Ovary (tissue), 9 donors: ENCODE results near the gene SULT4A1. TPM values are rescaled to one million over a fixed set of nuclear protein-coding genes. Genes with fewer than 3 reads are reported as not detected.

Source experiments
- DNase-seq, 5 donors: peaks; one replicate each; pipeline ENCODE4 v3.0.0-alpha.2; 2019 to 2020
- H3K27ac ChIP-seq, 2 donors: fragments of 200-600 bp; one replicate each; pipeline versions ENCODE4 v1.5.1 to v1.8.0; 2019 to 2022
- H3K27me3 ChIP-seq: fragments of 200-600 bp; one replicate; pipeline ENCODE4 v1.8.0; 2022
- H3K36me3 ChIP-seq: fragments of 200-600 bp; sonication (generic); one replicate; pipeline ENCODE4 v1.5.1; 2019
- H3K4me1 ChIP-seq: one replicate; pipeline ENCODE4 v1.8.1; 2013; ENCODE audit warnings: mild to moderate bottlenecking, moderate library complexity; ENCODE audit not compliant: insufficient read depth
- H3K4me3 ChIP-seq: fragments of 200-600 bp; sonication (generic); one replicate; pipeline ENCODE4 v1.5.1; 2017
- H3K9me3 ChIP-seq, 2 donors: fragments of 200-600 bp in 1 of 2; sonication (generic) in 1 of 2; one replicate each; pipeline versions ENCODE4 v1.5.1 to v1.8.1; 2013 to 2019; ENCODE audit warnings: mild to moderate bottlenecking in 1 of 2, moderate library complexity in 1 of 2
- CTCF ChIP-seq, 3 donors: fragments of 450-650 bp in 2 of 3; fragments of 200-600 bp in 1 of 3; IDR thresholded peaks; one replicate each; pipeline versions ENCODE4 v1.5.1 to v1.8.0; 2016 to 2022; ENCODE audit warnings: antibody characterized with exemption in 3 of 3, mild to moderate bottlenecking in 1 of 3
- EP300 ChIP-seq: sonication (generic); formaldehyde crosslinking; IDR thresholded peaks from one replicate; pipeline ENCODE4 v1.6.1; 2017; ENCODE audit warnings: antibody characterized with exemption
- POLR2A ChIP-seq: fragments of 450-650 bp; IDR thresholded peaks from one replicate; pipeline ENCODE4 v1.6.1; 2017; ENCODE audit warnings: antibody characterized with exemption, mild to moderate bottlenecking, moderate library complexity
- WGBS, 3 donors: extraction: QIAGEN DNeasy Blood & Tissue Kit in 1 of 3; methylation state at CpG; one replicate each; pipeline versions ENCODE4 v1.1.5 to v1.1.7; 2013 to 2017; 5-methylcytosine and 5-hydroxymethylcytosine counted together
- intact Hi-C, 4 donors: fragments of 100-400 bp; cut with DNase I; formaldehyde crosslinking; loops; one replicate each; pipeline versions ENCODE4 v1.11.0 to v1.15.1; 2022 to 2023
- polyA plus RNA-seq, 2 donors: library from polyadenylated mRNA; stranded (reverse); fragments of 200-250 nt in 1 of 2; fragments of 350-450 nt in 1 of 2; fragmentation: Illumina TruSeq in 1 of 2; extraction: RNeasy Lipid Tissue Mini Kit (QIAGEN cat#74804) in 1 of 2; gene quantifications; one replicate each; pipeline ENCODE4 v1.2.3, GENCODE V29; 2013 to 2014
- total RNA-seq, 7 donors: library from RNA; depleted of rRNA in 2 of 7; stranded (reverse); fragments of >200 nt in 2 of 7; fragmentation: NEBNext Ultra II Directional in 3 of 7; extraction: Animal tissue kit (Norgen Biotek cat#: 25700) in 3 of 7; gene quantifications; one replicate each; pipeline versions ENCODE4 v1.1.0 to v1.2.4, GENCODE V29; 2016 to 2023
- donor health status: DM: no; HTN: no; CAD: no; lungs with moderate emphysema.
- donor health status: DM: no; HTN: no; CAD: no.
- donor health status: Bipolar disorder and iron deficiency.
- donor health status: DM: yes; HTN: yes; CAD: no.
- donor health status: DM: no; HTN: no; CAD: no.
- donor health status: DM: yes; HTN: yes; CAD: no.

Gene SULT4A1
- total and polyA plus RNA-seq, 9 donors: 0.36 to 3.5 (median 1.8) TPM

- no peak for TF ChIP-seq POLR2A
- H3K36me3 ChIP-seq: no peaks in the 10 kb centered on the region
- intact Hi-C loops: loop anchor here in 1 of 4 donors (10.0 kb wide), 2 partner anchors 405 to 425 kb away; partner anchors contain the start of gene MPPED1
- DNase-seq: no peak
- no peaks in the 10 kb centered on the region for H3K27me3 ChIP-seq
- H3K4me3 ChIP-seq: no peak overlapping the region
- 82 to 88% (median 85%) methylated on average over 13 of the region's 13 CpGs for WGBS, 3 donors
- no peaks in the 10 kb centered on the region for H3K9me3 ChIP-seq
- H3K4me1 ChIP-seq: no peaks in the 10 kb centered on the region
- H3K27ac ChIP-seq: no peak overlapping the region
These were observed 42.2 kb downstream of the SULT4A1 start for GRCh38 chr22:43819931-43820640.

- Histone ChIP-seq H3K4me3 (no peak overlapping the region), H3K36me3 (no peaks in the 10 kb centered on the region), H3K27me3 (no peaks in the 10 kb centered on the region), H3K4me1 (no peaks in the 10 kb centered on the region), H3K27ac (no peak overlapping the region), H3K9me3 (no peaks in the 10 kb centered on the region)
- no peak for DNase-seq
- intact Hi-C loops: loop anchor here in 1 of 4 donors (10.0 kb wide), 1 partner anchor 405 kb away; the partner anchor contains the start of gene MPPED1
- TF ChIP-seq CTCF (IDR thresholded peaks at IDR 0.05) (no peak), EP300 (no peak), POLR2A (no peak)
- 57 to 72% (median 59%) methylated on average over 12 of the region's 12 CpGs for WGBS, 3 donors
These were observed 42.8 kb downstream of the SULT4A1 start for GRCh38 chr22:43819421-43819921.

- Histone ChIP-seq H3K9me3 (no peaks in the 10 kb centered on the region), H3K36me3 (no peaks in the 10 kb centered on the region), H3K27me3 (no peaks in the 10 kb centered on the region), H3K4me1 (no peaks in the 10 kb centered on the region), H3K27ac (no peak overlapping the region), H3K4me3 (no peak overlapping the region)
- intact Hi-C loops: loop anchor here in 1 of 4 donors (10.0 kb wide), 1 partner anchor 404 kb away; the partner anchor contains the start of gene MPPED1
- WGBS, 3 donors: 64 to 73% (median 71%) methylated on average over 11 of the region's 11 CpGs
- TF ChIP-seq EP300 (no peak), POLR2A (no peak), CTCF (IDR thresholded peaks at IDR 0.05) (no peak)
- DNase-seq: no peak
These were observed 43.3 kb downstream of the SULT4A1 start for GRCh38 chr22:43818981-43819380.

- intact Hi-C loops: loop anchor here in 1 of 4 donors (10.0 kb wide), 1 partner anchor 403 kb away; the partner anchor contains the start of gene MPPED1
- peaks cover 5% of the 10 kb centered on the region for H3K4me1 ChIP-seq
- no peak overlapping the region for H3K27ac ChIP-seq
- no peaks in the 10 kb centered on the region for H3K9me3 ChIP-seq
- H3K4me3 ChIP-seq: no peak overlapping the region
- no peak for TF ChIP-seq EP300
- TF ChIP-seq CTCF (IDR thresholded peaks at IDR 0.05): no peak
- no peak for TF ChIP-seq POLR2A
- WGBS, 3 donors: 94 to 97% (median 94%) methylated on average over 9 of the region's 9 CpGs
- no peak for DNase-seq
- no peaks in the 10 kb centered on the region for H3K27me3 ChIP-seq
- H3K36me3 ChIP-seq: no peaks in the 10 kb centered on the region
These were observed 44.9 kb downstream of the SULT4A1 start for GRCh38 chr22:43817402-43817801.

- H3K27me3 ChIP-seq: no peaks in the 10 kb centered on the region
- no peak overlapping the region for H3K27ac ChIP-seq
- WGBS, 3 donors: 90 to 96% (median 92%) methylated on average over 5 of the region's 5 CpGs
- DNase-seq: no peak
- H3K4me3 ChIP-seq: no peak overlapping the region
- intact Hi-C loops: loop anchor here in 1 of 4 donors (10.0 kb wide), 1 partner anchor 399 kb away; the partner anchor contains the start of gene MPPED1
- TF ChIP-seq EP300: no peak
- no peak for TF ChIP-seq CTCF (IDR thresholded peaks at IDR 0.05)
- no peak for TF ChIP-seq POLR2A
- H3K4me1 ChIP-seq: peaks cover 6% of the 10 kb centered on the region
- H3K9me3 ChIP-seq: no peaks in the 10 kb centered on the region
- no peaks in the 10 kb centered on the region for H3K36me3 ChIP-seq
These were observed 48.0 kb downstream of the SULT4A1 start for GRCh38 chr22:43814264-43814663.
